Measurements from ENCODE around the gene ZDHHC16. TPM values are rescaled to one million over a fixed set of nuclear protein-coding genes. Genes with fewer than 3 reads are reported as not detected.

The ZDHHC16 gene
- total RNA-seq, 1 donor from 2014 or later: 56.5 TPM

DNA sequence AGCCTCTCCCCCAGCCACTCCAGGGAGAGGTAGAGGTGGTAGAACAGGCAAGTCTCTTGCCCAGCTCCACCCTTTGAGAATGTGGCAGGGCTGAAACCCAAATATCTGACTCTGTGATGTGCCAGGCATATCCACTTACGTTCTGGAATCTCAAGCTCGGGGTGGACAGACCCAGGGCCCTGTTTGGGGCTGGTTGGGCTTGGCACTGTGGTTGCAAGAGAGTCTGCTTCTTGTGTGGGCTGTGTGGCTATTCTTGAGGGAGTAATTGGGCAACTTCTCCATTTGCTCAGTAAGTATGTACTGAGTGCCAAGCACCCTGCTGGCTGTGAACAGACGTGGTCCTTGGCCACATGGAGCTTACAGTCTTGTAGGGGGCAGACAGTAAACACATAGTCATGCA lies 57.4 kb downstream of the ZDHHC16 start:
- no peaks in the 10 kb centered on the region for H3K27me3 ChIP-seq (ENCODE audit: low read depth)
- peak overlapping the region; percentile 91 for H3K27ac ChIP-seq
- no peaks in the 10 kb centered on the region for H3K9me3 ChIP-seq
- no peaks in the 10 kb centered on the region for H3K36me3 ChIP-seq
- intact Hi-C loops (cut with DNase I): no loop called here
- DNase-seq: peak; percentile 64
- H3K4me3 ChIP-seq: no peak overlapping the region
- peaks cover 35% of the 10 kb centered on the region for H3K4me1 ChIP-seq
- TF ChIP-seq, protein P1, sequence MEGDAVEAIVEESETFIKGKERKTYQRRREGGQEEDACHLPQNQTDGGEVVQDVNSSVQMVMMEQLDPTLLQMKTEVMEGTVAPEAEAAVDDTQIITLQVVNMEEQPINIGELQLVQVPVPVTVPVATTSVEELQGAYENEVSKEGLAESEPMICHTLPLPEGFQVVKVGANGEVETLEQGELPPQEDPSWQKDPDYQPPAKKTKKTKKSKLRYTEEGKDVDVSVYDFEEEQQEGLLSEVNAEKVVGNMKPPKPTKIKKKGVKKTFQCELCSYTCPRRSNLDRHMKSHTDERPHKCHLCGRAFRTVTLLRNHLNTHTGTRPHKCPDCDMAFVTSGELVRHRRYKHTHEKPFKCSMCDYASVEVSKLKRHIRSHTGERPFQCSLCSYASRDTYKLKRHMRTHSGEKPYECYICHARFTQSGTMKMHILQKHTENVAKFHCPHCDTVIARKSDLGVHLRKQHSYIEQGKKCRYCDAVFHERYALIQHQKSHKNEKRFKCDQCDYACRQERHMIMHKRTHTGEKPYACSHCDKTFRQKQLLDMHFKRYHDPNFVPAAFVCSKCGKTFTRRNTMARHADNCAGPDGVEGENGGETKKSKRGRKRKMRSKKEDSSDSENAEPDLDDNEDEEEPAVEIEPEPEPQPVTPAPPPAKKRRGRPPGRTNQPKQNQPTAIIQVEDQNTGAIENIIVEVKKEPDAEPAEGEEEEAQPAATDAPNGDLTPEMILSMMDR (IDR thresholded peaks at IDR 0.05): no peak
- no peak for ATAC-seq

DNA sequence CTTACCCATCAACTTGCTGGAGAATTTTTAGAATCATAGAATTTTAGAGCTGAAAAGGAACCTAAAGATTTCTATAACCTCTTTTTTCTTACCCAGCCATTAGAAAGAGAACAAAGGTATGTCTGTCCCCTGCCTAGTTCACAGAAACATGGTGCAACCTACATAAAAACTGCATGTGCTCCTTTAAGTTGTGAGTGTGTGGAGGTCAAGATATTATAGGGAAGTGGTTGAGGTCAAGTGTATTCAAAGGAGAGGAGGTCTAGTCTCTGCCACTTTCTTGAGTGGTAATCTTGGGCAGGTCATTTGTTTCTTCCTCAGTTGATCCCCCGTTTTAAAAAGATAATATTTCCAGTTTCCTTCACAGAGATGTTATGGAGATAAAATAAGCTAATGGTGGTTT lies 59.2 kb downstream of the ZDHHC16 start:
- Histone ChIP-seq H3K36me3 (no peaks in the 10 kb centered on the region), H3K27ac (no peak overlapping the region), H3K27me3 (ENCODE audit: low read depth) (no peaks in the 10 kb centered on the region), H3K9me3 (no peaks in the 10 kb centered on the region), H3K4me3 (no peak overlapping the region), H3K4me1 (peaks cover 32% of the 10 kb centered on the region)
- TF ChIP-seq, protein P1 (IDR thresholded peaks at IDR 0.05): no peak
- intact Hi-C loops (cut with DNase I): no loop called here
- ATAC-seq: no peak
- no peak for DNase-seq

DNA sequence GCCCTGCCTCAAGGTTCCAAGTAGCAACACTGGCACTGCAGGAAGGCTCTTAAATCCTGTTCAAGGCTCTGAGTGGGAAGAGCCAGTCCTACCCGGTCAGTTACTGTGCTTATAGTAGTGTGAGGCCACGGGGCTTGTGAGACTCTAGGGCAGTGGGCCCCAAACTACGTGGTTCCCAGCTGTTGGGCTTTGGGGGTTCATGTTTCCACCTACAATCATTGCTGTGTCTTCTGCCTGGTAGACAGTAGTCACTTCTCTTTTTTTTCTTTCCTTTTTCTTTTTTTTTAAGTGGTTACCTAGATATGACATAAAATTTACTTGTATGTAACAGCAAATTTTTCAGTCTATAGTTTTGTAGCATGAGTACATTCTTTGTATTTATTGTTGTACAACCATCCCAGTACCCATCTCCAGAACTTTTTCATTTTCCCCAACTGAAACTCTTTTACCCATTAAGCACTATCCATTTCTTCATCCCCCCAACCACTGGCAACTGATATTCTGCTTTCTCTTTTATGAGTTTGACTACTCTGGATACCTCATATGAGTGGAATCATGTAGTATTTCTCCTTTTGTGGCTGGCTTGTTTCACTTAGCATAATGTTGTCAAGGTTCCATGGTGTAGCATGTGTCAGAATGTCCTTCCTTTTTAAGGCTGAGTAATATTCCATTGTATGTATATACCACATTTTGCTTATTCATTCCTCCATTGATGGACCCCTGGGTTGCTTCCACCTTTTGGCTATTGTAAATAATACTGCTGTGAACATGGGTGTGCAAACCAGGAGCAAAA lies 60.4 kb downstream of the ZDHHC16 start:
- Histone ChIP-seq H3K4me1 (peaks cover 22% of the 10 kb centered on the region), H3K36me3 (no peaks in the 10 kb centered on the region), H3K9me3 (no peaks in the 10 kb centered on the region), H3K4me3 (no peak overlapping the region), H3K27me3 (ENCODE audit: low read depth) (no peaks in the 10 kb centered on the region), H3K27ac (no peak overlapping the region)
- intact Hi-C loops (cut with DNase I): no loop called here
- DNase-seq (no peak), ATAC-seq (no peak)
- TF ChIP-seq, protein P1 (IDR thresholded peaks at IDR 0.05): no peak

Other genes with a start within 250 kb of the ZDHHC16 start
- 15.4 TPM for gene ARHGAP19, start 153.5 kb upstream of the ZDHHC16 start, total RNA-seq
- 15.1 TPM for gene FRAT1, start 126.9 kb upstream of the ZDHHC16 start, total RNA-seq
- gene FRAT2, start 111.4 kb upstream of the ZDHHC16 start, total RNA-seq: 27.5 TPM
- gene RRP12, start 44.8 kb upstream of the ZDHHC16 start, total RNA-seq: 24.0 TPM
- 133 TPM for gene PGAM1, start 20.0 kb upstream of the ZDHHC16 start, total RNA-seq
- gene EXOSC1, start 169 bp upstream of the ZDHHC16 start, total RNA-seq: 31.0 TPM
- 65.5 TPM for gene MMS19, start 52.2 kb downstream of the ZDHHC16 start, total RNA-seq
- 37.7 TPM for gene UBTD1, start 52.7 kb downstream of the ZDHHC16 start, total RNA-seq
- gene ANKRD2, start 126.6 kb downstream of the ZDHHC16 start, total RNA-seq: 0.35 TPM
- 1.1 TPM for gene HOGA1, start 138.2 kb downstream of the ZDHHC16 start, total RNA-seq
- gene C10orf62, start 143.5 kb downstream of the ZDHHC16 start, total RNA-seq: not detected
- 5.4 TPM for gene MORN4, start 187.3 kb downstream of the ZDHHC16 start, total RNA-seq
- gene PI4K2A, start 194.5 kb downstream of the ZDHHC16 start, total RNA-seq: 29.7 TPM
- gene AVPI1, start 241.1 kb downstream of the ZDHHC16 start, total RNA-seq: 22.6 TPM